ENCODE data around the gene OXNAD1.
"Not testable (repeated sequence)": the region's sequence is repeated elsewhere in the genome, so short reads cannot be mapped to it uniquely, and the experiment has no call there.

Gene OXNAD1

DNA sequence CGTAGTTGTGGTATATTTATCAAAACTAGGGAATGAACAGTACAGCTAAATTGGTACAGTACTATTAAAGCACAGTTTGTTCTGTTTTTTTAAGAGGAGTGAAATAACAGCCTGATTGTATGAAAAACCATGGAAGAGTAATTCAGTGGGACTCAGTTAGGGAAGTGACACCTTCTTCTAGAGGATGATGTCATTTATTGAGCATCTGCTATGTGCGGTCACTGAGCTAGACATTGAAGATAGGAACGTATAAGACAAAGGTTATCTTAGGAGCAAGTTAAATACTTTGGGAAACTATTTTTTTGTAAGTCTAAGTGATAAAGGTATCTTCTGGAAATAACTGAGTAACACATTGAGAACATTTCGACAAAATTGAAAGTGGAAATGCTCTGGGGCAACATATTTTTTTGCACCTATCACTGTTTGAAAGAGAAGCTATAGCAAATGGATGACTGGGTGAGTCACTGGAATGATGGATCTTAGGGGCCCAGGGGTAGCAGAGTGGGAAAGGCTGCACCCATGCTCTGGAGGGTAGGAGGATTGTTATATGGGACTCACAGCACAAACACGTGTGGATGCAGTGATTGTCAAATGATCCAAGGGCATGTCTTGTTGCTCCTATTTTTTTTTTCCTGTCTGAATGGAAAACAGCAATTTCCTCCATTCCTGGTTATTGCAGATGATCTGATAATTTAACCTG lies 43.0 kb downstream of the OXNAD1 start:
- DNase-seq = no peak

DNA sequence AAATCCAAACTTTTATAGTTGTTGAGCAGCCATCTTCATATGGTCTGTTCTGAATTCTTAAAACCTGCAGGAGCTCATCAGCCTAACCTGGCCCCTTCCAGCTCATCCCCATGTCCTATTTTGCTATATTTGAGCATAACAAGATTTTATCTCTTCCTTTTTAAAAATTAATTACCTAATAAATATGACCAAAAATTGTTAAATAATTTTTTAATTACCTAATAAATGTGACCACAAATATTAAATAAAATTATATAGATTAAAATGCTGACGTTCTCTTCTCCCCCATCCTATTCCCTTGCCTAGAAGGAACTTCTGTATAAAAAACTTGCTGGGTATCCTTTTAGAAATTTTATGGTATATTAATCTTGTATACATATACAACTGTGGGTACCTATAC lies 43.7 kb downstream of the OXNAD1 start:
- DNase-seq = no peak

DNA sequence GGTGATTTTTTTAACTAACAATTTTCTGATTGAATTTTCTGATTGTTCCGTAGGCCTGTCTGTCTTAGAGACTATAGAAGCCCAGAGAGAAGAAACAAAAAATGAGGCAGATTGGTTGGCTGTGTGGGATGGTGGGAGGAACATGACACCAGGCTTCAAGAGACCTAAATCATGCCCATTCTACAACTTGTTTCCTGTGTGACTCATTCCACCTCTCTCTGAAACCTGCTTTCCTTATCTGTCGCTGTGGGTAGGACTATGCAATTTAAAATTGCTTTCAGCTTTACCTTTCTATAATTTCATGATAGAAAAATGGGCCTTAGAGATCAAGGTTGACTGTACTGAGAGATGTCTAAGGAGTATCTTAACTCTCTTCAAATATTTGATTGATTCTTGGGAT lies 44.5 kb downstream of the OXNAD1 start:
- peak; percentile 73 for DNase-seq

DNA sequence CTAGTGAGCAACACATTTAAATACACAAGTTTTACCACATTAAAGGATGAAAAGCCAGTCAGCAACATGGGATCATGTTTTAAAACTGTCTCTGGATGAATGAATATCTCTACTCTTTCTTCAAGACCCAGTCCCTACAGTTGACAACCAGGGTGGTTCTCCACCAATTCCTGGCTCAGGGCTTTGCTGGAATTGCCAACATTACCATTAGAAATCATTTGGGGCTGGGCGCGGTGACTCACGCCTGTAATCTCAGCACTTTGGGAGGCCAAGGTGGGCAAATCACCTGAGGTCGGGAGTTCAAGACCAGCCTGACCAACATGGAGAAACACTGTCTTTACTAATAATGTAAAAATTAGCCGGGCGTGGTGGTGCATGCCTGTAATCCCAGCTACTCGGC lies 45.5 kb downstream of the OXNAD1 start:
- not testable (repeated sequence) for DNase-seq

DNA sequence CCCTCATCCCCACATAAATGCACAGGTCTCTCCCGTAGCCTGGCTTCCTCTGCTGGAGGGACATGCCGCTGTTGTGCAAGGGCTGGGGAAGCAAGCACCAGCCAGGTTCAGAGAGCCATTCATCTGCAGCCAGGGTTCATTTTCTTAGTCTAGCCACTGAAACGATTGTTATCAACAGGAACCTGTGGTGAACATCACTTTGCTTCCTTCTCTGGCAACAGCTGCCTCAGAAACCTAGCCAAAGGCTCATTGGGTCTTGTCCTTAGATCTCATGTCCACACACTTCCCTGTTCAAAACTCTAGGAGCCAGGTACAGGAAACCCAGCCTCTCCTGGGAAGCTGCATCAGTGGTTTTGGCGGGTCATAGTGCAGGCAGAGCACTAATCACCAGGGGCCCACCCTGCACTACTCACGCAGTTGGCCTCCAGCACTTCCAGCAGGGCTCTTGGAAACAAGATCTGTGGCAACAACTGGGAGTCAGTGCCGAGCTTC lies 47.0 kb downstream of the OXNAD1 start:
- DNase-seq = peak; percentile 83

DNA sequence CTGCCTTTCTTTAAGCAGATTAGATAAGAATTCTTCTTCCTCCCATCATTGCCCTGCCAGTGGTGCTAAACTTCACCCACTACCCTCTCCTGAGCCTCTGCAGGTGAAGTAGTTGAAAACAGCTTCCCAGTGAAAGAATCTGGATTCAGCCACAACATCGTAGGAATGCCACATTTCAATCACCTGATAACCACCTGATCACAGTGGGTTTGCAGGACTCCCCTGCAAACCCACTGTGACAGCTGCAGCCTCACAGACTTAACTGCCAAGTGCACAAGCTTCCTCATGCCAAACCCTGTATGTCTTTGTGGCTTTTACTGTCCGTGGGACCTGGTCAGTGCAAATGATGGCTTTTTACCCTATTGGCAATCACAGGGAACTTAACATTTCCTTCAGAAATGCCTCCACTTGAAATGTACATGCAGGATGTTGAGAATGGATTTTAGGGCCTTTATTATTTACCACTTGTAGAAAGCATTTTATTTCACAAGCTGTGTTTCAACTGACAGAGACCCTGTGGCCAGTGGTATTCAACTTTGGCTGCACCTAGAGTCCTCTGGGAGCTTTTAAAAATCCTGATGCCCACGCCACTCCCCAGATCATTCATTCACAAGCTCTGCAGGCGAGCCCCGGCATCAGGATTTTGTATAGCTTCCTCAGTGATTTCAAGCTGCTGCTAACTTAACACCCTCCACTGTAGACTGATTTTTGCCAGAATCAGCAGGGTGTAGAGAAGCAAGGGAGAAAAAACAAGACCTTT lies 49.1 kb downstream of the OXNAD1 start:
- peak; percentile 51 for DNase-seq

DNA sequence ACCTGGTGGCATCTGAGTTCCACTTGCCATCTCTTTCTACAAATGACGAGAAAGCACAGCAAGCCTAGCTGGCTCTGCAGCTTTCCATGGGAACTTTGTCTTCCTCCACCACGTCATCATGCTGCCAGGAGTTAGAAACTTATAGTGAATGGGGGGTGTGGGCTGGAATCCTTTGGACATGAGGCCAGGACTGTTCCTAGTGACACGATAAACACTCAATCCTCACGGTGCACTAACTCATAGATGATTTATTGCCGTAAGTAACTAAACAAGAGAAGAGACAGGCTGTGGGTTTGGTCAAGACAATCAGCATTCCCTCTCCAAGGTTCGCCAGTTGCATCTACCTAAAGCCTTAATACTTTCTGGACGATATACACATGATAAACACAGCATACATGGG lies 50.6 kb downstream of the OXNAD1 start:
- no peak for DNase-seq

DNA sequence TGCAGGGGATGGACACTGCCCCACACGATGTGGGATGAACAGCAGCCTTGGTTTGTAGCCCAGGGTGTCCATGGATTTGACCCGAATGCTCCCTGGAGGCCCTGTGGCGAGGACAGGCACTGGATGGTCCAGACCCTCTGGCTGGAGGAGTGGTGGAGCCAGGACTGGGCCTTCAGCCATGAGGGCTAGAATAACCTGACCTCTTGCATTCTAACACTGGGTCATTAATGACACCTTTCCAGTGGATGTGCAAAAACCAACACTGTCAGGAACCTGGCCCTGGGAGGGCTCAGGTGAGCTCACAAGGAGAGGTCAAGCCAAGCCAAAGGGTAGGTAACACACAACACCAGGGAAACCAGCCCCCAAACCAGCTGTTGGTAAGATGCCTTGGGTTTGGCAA lies 51.4 kb downstream of the OXNAD1 start:
- no peak for DNase-seq

DNA sequence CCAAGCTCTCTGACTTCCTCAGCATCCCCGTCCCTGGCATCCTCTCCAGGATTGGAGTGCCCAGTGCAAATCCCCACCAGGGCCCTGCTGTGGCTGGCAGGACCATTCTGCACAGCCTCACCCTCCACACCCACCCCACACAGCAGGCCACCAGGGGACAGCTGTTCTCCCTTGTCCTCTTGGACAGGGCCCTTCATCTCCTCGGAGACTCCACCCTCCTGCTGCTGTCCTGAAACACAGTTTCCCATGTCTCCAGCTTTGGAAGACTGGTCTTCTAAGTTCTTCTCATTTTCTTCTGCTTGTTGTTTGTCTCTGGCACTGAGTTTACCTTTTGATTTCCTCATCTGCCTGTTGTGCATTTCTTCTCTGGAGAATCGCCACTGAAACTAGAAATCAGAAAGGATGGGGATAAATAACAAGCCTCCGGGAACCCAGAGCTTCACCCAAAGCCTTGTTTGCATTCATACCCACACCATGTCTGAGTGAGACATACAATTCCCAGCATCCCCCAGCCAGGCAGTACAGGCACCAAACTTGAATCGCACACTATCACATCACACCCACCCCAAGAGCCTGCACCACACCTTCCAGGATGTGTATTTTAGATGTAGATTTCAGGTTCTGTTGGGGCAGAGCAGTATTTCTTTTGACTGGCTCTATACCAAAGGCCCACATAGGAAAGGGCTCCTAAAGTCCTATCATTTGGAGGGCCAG lies 52.0 kb downstream of the OXNAD1 start:
- no peak for DNase-seq

DNA sequence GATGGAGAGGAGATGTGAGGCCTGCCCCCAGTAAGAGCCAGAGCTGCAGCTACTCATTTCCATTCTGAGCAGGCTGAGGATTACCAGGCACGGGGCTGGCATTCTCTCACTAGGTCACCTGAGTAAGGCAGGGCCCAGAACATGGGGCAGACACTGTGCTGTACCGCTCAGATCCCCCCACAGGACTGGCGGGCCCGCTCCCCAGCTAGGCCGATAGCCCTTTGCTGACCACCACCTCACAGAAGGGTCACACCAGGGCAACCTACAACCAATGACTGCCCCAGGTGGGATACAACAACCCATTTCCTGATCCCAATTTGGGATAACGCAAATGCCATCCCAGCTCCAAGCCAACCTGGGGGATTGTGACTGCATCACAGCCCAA lies 52.5 kb downstream of the OXNAD1 start:
- DNase-seq = no peak

DNA sequence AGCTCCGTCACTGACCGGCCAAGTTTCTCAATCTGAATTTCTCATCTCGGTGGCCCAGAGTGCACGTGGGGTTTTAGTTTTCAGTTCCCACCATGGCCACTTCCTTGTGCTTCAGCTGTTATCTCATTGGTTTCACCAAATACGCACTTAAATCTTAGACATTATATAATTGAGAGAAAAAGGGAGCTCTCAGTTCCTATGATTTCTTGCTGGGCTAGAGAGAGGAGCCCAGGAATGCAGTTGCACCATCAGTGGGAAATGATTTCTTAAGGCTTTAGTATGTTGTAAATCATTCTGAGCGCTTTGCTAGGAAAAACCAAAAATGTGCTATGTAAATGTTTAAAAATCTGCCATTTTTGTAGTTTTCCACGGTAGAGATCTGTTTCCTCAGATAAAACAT lies 53.2 kb downstream of the OXNAD1 start:
- DNase-seq = no peak

DNA sequence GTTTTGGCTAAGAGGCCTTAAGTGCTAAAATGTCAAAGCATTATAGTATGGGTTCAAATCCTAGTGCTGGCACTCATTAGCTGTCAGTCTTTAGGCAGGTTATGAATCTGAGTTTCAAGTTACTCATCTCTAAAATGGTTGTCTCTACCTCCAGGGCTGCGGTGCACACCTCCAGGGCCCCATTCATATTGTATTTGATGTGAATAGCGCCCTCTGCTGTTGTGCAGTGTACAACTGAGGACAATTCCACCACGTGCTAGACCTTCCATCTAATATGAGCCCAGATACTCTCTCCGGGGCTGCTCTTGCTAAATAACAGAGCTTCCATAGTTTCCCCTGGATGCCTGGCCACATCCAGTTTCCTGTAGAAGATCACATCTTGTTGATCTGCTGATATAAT lies 54.3 kb downstream of the OXNAD1 start:
- peak; percentile 86 for DNase-seq

DNA sequence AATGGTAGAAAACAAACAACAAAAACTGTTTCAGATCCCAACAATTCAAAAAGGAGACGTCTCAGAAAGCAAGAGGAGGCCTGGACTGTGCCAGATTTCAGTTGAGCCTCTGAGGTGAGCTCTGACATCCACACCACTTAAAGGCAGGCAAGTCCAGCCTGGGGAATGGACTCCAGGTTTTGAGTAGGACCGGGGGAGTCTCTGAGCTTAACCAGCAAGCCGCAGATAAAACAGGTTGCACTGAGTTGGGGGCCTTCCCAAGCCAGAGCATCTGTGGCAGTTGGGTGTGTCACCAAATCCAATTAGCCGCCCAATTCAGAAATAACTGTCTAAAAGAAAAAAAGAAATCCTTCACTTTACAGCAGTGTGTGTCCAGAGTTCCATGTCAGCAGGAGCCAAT lies 54.7 kb downstream of the OXNAD1 start:
- no peak for DNase-seq

DNA sequence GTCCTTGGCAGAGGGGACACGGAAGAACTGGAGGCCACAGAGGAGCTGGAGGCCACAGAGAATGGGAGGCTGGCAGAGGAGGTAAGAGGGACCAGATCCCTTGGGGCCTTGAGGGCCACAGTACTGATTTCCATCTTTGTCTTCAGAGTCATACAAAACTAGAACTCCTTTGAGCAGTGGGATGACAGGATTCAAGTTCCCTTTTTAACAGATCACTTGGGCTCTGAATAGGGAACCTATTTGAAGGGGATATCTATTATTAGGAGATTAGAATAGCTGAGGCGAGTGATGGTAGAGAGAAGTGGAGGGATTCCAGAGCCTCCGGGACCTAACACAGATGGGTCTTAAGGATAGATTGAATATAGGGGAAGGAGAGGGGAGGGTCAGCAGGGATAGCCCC lies 55.7 kb downstream of the OXNAD1 start:
- DNase-seq = no peak

DNA sequence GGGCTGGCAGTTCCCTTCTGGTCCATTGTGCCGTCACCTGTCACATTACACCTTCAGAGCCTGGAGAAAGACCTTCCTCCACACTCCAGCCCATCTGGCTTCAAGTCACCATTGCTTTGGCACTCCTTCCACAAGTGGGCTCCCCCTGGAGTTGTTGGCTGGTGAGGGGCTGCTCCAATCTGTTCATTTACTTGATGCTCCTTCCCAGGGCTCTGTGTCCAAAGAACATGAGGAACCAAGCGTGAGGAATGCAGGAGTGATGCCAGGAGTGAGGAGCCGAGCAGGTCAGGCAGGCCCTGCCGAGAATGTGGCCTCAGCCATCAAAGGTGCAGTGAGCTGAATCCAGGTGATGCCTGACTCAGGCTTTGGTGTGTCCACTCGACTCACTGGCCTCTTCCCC lies 57.2 kb downstream of the OXNAD1 start:
- no peak for DNase-seq

DNA sequence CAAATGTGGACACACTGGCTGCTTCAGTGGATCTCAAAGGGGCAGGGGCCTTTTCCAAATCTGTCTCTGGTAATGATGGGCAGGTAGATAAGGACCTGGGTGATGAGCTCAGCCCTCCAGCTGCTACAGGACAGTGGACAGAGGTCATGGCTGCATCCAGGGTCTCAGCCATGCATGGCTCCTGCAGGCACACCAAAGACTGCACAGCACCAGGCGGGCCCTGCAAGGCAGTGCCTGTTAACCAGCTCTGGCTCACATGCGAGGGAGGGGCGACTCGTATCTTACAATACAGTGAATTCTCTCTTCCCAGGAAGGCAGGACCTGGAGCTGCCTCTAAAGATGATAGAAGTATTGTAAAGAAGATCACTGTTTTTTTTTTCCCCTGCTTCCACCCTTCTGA lies 58.7 kb downstream of the OXNAD1 start:
- no peak for DNase-seq

DNA sequence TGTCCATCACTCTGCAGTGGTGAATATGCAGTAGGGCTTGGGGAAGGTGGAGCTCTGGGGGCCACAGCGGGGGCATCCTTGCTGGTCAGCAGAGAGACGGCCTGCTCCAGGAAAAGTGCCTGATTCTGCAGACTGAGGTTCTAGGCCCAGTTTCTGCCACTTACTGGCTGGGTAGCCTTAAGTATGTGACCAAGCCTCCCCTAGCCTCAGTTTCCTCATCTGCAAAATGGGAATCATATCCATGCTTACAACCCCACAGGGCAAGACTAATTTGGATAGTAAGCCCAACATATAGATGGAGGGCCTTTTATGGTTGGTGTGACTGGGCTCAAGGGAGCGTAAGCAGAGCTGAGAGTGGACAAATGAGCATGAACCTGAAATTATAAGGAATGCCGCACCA lies 60.8 kb downstream of the OXNAD1 start:
- DNase-seq = no peak

DNA sequence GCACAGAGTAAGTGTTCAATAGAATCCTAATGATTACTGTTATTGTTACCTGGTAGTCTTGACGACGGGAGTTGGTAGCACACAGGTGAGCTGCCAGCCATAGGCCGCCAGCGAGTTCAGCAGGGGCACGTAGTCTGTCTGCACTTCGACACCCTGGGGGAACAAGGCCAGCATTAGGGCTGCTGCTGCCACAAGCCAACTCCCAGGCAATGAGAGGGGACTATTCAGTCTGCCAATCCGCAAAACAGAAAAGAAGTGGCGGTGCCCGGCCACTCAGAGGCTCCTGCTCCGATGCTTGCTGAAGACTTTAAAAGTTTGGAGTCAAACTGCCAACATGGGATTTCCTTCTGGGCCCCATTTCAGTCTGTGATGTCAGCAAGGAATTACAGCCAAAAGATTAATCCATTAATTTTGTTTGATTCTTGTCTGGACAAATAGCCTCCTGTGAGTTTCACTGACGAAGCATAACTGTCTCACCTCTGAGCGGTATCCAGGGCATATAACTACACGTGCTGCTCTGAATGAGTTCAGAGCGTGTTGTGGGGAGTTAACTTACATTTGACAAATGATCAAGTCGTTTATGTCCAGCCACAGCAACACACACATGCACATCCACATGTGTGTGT lies 61.8 kb downstream of the OXNAD1 start:
- DNase-seq = no peak

DNA sequence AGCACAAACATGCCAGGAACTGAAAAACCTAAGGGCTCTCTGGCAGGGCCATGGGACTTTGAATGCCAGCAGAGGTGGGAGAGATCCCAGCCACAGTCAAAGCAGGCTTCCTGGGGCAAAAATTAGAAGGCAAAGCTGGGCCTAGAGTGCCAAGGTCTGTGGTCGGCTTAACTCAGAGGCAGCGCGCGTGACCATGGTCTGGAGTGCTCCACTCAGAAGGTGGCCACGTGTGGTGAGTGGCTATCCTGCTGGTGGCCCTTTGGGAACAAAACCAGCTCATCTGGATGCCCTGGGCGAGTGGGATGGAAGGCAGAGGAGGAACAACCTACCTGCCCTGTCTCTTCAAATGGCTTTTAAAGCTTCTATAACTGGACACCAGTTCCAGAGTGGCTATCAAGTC lies 63.1 kb downstream of the OXNAD1 start:
- no peak for DNase-seq

DNA sequence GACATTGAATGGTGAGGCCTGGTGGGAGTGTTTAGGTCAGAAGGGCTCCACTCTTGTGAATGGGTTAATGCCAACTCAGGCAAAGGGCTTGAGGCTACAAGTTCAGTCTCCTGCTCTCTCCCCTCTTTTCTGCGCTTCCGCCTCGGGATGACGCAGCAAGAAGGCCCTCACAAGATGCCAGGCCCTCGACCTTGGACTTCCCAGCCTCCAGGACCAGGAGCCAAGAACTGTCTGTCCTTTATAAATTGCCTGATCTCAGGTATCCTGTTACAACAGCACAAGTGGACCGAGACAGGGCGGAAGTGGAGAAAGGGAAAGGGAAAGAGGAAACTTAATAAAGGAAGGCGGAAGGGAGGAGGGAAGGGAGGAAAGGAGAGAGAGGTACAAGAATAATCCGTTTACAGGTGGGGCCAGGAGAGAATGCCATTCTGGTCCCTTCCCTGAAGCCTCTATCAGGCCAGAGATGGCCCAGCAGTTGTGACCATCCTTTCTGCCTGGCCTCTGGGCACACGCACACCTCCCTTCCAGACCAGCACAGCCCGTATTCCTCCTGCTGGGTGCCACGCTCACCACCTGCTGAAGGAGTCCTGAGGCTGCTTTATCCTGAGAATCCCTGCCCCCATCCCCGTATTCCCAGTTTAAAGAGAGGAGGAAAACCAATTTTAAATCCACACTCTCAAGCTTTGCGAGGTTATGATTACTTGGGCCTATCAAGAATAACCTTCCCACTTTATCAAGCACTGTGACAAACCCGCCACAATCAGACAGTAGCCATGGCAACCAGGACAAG lies 64.2 kb downstream of the OXNAD1 start:
- peak; percentile 41 for DNase-seq

DNA sequence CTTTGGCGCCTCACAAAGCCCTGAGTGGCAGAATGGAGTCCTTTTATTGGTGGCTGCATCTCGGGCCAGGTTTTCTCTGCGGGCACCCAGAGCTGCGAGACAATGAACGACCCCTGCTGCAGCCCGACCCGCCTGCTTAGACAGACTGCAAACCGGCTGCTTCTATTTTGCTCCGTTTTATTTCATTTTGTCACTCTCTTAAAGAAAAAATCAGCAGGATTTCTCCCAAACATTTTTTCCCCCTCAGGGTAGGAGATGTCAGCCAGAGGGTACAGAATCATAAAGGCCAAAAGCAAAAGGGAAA lies 64.8 kb downstream of the OXNAD1 start:
- no peak for DNase-seq

DNA sequence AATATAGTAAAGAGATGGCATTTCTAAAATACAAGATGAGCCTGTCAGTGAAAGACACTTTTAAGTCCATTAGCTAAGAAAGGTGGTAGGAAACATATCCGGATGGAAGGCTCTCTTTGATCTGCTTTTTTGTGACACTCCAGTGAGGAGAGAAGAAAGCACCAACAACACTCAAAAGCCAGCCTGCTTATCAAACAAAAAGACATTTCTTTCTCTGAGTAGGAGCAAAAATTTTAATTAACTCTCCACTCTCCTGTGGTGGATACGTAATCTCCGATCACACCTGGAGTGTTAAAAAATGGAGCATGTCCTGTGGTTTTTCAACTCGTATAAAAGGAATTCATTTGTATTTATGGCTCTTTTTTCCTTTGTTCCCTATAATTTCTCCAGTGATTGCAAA lies 65.3 kb downstream of the OXNAD1 start:
- no peak for DNase-seq

DNA sequence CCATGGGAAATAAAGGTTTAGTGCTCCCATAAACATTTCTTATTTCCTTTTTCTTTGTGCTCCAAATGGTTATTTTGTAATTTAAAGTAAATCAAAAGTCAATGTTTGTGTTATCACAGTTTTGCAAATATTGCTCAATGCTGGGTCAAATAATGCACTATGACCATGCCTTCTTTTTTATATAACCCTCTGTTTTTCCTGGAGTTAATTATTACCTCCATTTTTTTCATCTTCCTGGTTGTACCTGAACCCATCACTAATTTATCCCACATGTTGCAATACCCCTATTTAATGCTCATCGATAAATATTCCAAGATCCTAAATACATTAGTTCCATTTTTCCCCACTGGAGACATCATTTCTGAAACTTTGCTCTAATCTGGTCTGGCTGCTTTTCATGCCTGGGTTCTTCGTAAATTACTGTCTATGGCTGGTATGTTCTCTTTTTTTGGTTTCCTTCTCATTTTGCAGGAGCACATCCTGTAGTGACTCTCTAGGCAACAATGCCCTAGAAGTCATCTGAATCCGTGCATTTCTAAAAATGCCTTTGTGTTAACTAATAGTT lies 66.4 kb downstream of the OXNAD1 start:
- no peak for DNase-seq
